Measurements from ENCODE around the gene ZBTB25. TPM values are rescaled to one million over a fixed set of nuclear protein-coding genes. Genes with fewer than 3 reads are reported as not detected.

Gene ZBTB25
- total RNA-seq, 1 experiment from 2014 or later: 19.0 TPM

DNA sequence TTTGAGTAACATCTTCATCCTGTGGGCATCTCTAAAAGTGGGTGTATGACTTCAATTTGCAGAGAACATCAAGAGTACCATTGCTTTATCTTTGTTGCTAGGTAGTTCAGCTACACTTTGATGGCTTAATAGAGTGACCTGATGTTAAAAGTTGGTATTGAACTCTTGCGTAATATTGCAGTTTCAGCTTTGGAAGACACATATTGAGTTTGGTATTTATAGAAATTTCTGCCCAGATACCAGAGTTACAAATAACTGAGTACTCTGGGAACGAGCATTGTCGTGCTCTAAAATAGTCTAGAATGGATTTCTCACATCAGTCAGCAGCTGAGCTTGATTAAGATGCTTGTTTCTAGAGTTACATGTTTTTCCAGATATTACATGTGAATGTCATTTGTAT is 63.1 kb downstream of the ZBTB25 start:
- DNase-seq (ENCODE audit: low read depth, low spot score): no peak
- no TSS peak for BruUV-seq (replicated peaks)

DNA sequence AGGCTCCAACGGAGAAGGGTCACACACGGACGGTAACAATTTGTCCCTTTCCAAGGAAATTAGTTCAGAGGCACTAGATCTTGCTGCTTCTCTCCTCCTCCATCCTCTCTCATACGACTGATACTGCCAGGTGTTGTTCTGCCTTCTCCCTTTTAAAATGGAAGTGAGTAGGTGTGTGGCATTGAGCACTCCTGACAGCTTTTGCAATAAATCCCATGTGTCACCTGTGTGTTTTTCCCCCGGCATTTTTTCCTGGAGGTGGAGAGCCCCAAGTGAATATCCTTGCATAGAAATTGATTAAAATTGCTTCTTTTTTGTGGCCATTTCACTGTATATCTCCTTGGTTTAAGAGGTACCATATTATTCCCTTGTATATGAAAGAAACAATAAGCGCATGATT is 64.5 kb downstream of the ZBTB25 start:
- no TSS peak for BruUV-seq (replicated peaks)
- H3K79me2 ChIP-seq (ENCODE audit: insufficient read depth, low read length): no peaks in the 10 kb centered on the region
- H2AFZ ChIP-seq (ENCODE audit: low read depth, low read length, poor library complexity, severe bottlenecking): no peak overlapping the region
- POLR2A ChIA-PET: no interaction called here
- RAD21 ChIA-PET (ENCODE audit: low non-redundant PET in 1 of 2, low total read pairs in 2 of 2, uncharacterized antibody in 2 of 2, unreplicated experiment in 2 of 2): no interaction called here
- no peak for ATAC-seq
- H3K4me1 ChIP-seq (ENCODE audit: control insufficient read depth in 1 of 2, insufficient read depth in 2 of 2, low read length in 2 of 2): peaks cover 32 to 34% of the 10 kb centered on the region in 2 experiments
- H3K36me3 ChIP-seq (ENCODE audit: control insufficient read depth in 1 of 2, insufficient read depth in 2 of 2, low read length in 2 of 2): peaks cover 31 to 48% of the 10 kb centered on the region in 2 experiments
- peak overlapping the region; percentile 41; the same call in 1 of the 2 replicates for H3K9ac ChIP-seq (ENCODE audit: low read length)
- peak overlapping the region; percentile 89; the same call in 1 of the 2 replicates for H3K27ac ChIP-seq (ENCODE audit: low read depth, low read length)
- TF ChIP-seq EGR1 (IDR thresholded peaks at IDR 0.05; ENCODE audit: low read depth): no peak
- no peak for TF ChIP-seq SP1 (IDR thresholded peaks at IDR 0.05; ENCODE audit: low read depth)
- TF ChIP-seq FOSL1 (IDR thresholded peaks at IDR 0.05; ENCODE audit: low read depth): no peak
- no peak for TF ChIP-seq EZH2phosphoT487 (IDR thresholded peaks at IDR 0.05; ENCODE audit: borderline replicate concordance)
- TF ChIP-seq CBX3 (IDR thresholded peaks at IDR 0.05; ENCODE audit: low read depth): no peak
- TF ChIP-seq TCF7L2 (IDR thresholded peaks at IDR 0.05; ENCODE audit: borderline replicate concordance, extremely low read depth, insufficient read depth, insufficient read length): no peak
- H3K27me3 ChIP-seq (ENCODE audit: insufficient read depth, low read length): no peaks in the 10 kb centered on the region
- intact Hi-C loops (cut with micrococcal nuclease): no loop called here
- no peak for DNase-seq (ENCODE audit: low read depth, low spot score)
- CTCF ChIA-PET: no interaction called here
- H3K4me2 ChIP-seq (ENCODE audit: low read length): peak overlapping the region; percentile 69
- H4K20me1 ChIP-seq (ENCODE audit: insufficient read depth): no peaks in the 10 kb centered on the region
- no peaks in the 10 kb centered on the region for H3K9me2 ChIP-seq (ENCODE audit: insufficient read depth)
- H3K4me3 ChIP-seq (replicated peaks in 1 of 2; ENCODE audit: low read depth in 1 of 2, low read length in 2 of 2): no peak overlapping the region
- no peaks in the 10 kb centered on the region for H3K9me3 ChIP-seq (ENCODE audit: control insufficient read depth in 1 of 2, insufficient read depth in 1 of 2, low read depth in 1 of 2, low read length in 2 of 2)

More for the DNA sequence above, 63.1 kb downstream of the ZBTB25 start:
- TF ChIP-seq CEBPB (IDR thresholded peaks at IDR 0.05; ENCODE audit: low read depth) (no peak), SIN3A (IDR thresholded peaks at IDR 0.05; ENCODE audit: low read depth) (no peak), SP1 (IDR thresholded peaks at IDR 0.05; ENCODE audit: low read depth) (no peak), EZH2 (IDR thresholded peaks at IDR 0.05) (no peak), SRF (IDR thresholded peaks at IDR 0.05; ENCODE audit: low read depth) (no peak), EGR1 (IDR thresholded peaks at IDR 0.05; ENCODE audit: low read depth) (no peak), RAD21 (IDR thresholded peaks at IDR 0.05; ENCODE audit: low read depth) (no peak), ZFX (IDR thresholded peaks at IDR 0.05) (no peak), YY1 (IDR thresholded peaks at IDR 0.05; ENCODE audit: extremely low read depth, insufficient replicate concordance, low read depth, low read length) (no peak), FOSL1 (IDR thresholded peaks at IDR 0.05; ENCODE audit: low read depth) (no peak)
- TF ChIP-seq, protein P1, sequence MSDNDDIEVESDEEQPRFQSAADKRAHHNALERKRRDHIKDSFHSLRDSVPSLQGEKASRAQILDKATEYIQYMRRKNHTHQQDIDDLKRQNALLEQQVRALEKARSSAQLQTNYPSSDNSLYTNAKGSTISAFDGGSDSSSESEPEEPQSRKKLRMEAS (IDR thresholded peaks at IDR 0.05): no peak
- TF ChIP-seq, protein P2, sequence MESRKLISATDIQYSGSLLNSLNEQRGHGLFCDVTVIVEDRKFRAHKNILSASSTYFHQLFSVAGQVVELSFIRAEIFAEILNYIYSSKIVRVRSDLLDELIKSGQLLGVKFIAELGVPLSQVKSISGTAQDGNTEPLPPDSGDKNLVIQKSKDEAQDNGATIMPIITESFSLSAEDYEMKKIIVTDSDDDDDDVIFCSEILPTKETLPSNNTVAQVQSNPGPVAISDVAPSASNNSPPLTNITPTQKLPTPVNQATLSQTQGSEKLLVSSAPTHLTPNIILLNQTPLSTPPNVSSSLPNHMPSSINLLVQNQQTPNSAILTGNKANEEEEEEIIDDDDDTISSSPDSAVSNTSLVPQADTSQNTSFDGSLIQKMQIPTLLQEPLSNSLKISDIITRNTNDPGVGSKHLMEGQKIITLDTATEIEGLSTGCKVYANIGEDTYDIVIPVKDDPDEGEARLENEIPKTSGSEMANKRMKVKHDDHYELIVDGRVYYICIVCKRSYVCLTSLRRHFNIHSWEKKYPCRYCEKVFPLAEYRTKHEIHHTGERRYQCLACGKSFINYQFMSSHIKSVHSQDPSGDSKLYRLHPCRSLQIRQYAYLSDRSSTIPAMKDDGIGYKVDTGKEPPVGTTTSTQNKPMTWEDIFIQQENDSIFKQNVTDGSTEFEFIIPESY (IDR thresholded peaks at IDR 0.05; ENCODE audit: extremely low read depth, insufficient replicate concordance, low read length): no peak
- Histone ChIP-seq H3K9me3 (ENCODE audit: control insufficient read depth in 1 of 2, insufficient read depth in 1 of 2, low read depth in 1 of 2, low read length in 2 of 2) (no peaks in the 10 kb centered on the region), H2AFZ (ENCODE audit: low read depth, low read length, poor library complexity, severe bottlenecking) (no peak overlapping the region), H4K20me1 (ENCODE audit: insufficient read depth) (no peaks in the 10 kb centered on the region), H3K27ac (ENCODE audit: low read depth, low read length) (no peak overlapping the region), H3K4me1 (ENCODE audit: control insufficient read depth in 1 of 2, insufficient read depth in 2 of 2, low read length in 2 of 2) (peaks cover 36 to 41% of the 10 kb centered on the region in 2 experiments), H3K36me3 (ENCODE audit: control insufficient read depth in 1 of 2, insufficient read depth in 2 of 2, low read length in 2 of 2) (peaks cover 38 to 52% of the 10 kb centered on the region in 2 experiments), H3K27me3 (ENCODE audit: insufficient read depth, low read length) (no peaks in the 10 kb centered on the region), H3K4me2 (ENCODE audit: low read length) (no peak overlapping the region), H3K9me2 (ENCODE audit: insufficient read depth) (no peaks in the 10 kb centered on the region), H3K4me3 (replicated peaks in 1 of 2; ENCODE audit: low read depth in 1 of 2, low read length in 2 of 2) (no peak overlapping the region), H3K79me2 (ENCODE audit: insufficient read depth, low read length) (no peaks in the 10 kb centered on the region), H3K9ac (ENCODE audit: low read length) (no peak overlapping the region)
- no peak for ATAC-seq
- intact Hi-C loops (cut with micrococcal nuclease): no loop called here
- ChIA-PET CTCF (interaction anchor here (2.3 kb wide), 1 partner anchor 11 kb away, joined by 9 read pairs; no protein-coding TSS in a partner anchor), POLR2A (no interaction called here), RAD21 (ENCODE audit: low non-redundant PET in 1 of 2, low total read pairs in 2 of 2, uncharacterized antibody in 2 of 2, unreplicated experiment in 2 of 2) (no interaction called here)

All from HCT116 (cell line).